G401.6 (cell line): ENCODE measurements around the gene DBNL.

Experiments used
- FAIRE-seq: peaks from 2 replicates; lab custom pipeline; 2012; peaks lifted over from hg19 to GRCh38; lab: Jason Lieb, UNC

The DBNL gene

DNA sequence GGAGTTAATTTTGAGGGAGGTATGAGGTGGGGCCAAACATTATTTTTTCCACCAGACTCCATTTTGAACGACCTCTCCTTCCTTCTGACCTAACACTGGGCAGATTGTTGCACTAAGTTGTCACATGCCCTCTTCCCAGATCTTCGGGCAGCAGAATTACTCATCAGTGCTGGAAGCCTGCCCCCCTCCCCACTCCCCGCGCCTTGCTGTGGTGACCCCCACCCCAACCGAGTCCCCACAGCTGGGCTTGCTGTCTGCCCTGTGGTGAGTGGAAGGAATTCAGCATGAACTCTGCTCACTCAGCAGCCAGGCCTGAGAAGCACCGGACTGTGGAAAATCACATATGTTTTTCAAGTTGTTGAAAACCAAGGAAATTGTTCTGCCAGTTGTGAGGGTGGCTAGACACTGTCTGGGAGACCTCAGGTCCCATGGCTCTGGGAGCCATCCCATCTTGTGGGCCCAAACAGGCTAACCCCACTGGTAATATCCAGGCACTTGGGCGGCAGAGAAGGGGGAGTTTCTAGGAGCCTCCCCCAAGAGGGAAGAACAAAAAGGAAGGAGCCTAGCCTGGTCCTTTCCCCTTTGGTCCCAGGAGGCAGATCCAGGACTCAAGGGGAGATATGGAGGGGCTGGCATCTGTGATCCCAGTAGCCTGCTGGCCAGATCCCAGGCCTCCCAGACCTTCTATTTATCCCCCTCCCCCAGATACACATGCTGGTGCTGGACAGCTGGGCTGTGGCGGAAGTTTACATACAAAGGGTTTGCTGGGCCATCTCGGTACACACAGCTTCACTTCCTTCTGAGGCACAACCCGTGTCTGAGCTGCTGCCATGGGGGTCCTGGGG is 56.2 kb downstream of the DBNL start:
- no peak for FAIRE-seq

DNA sequence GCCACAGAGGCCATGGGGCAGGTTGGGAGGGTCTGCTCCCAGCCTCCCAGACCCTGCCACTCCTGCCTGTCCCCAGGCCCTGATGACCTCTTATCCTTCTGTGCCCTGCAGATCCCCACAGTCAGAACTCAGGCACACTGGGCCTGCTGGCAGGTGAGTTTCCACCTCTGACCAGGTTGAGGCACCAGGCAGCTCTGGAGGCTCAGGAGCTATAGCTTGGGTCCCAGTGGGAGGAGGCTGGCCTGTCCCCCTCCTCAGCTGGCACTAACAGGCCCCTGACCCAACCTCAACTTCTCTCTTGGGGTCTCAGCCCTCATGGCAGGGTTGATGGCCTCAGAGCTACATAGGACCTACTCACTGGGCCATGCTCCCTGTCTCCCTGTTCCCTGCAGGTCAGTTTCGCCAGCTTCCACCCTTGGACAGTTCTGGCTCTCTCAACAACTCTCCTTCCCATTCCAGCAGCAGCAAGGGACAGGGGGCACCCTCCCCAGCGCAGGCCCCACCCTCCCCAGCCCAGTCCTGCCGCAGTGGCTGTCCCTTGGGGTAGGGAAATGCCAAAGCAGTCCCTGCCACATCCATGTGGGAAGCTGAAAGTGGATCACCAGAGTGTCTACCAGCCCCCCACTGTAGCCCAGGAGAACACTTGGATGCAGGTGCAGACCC is 56.9 kb downstream of the DBNL start:
- FAIRE-seq = no peak

DNA sequence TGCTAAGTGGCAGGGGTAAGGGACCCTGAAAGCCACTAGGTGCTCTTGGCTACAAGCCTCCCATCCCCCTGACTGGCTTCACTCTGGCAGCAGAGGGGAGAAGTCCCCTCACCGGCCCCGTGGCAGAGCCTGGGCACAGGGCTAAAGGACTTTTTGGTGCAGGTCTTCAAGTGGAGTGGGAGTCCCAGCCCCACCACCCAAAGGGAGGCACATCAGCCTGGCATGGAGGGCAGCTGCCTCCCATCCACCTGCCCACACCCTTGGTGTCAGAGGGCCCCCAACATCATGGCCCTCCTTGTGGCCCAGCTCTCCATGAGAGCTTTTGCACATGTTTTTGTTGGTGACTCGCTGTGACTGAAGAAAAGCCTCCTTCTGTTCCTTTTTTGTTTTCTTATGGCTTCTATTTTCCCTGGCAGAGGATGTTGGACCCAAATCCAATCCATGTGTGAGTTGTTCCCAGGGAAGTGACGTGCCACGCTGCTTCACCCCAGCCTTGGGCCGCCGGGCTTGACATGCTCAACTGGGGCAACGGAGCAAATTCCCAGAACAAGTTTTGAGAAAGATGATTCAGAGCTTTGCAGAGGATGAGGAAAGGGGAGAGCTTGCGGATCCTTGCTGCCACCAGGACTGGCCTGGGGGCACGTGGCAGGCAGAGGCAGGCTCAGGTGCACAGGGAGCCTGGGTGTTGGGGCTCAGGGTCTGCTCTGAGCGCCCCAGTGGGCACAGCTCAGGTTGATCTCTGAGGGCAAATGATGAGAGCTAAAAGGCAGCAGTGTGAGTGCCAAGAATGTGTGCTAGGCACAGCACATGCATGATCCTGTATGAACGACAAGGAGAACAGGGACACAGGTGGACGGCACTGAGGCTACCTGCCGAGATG is 57.7 kb downstream of the DBNL start:
- no peak for FAIRE-seq

DNA sequence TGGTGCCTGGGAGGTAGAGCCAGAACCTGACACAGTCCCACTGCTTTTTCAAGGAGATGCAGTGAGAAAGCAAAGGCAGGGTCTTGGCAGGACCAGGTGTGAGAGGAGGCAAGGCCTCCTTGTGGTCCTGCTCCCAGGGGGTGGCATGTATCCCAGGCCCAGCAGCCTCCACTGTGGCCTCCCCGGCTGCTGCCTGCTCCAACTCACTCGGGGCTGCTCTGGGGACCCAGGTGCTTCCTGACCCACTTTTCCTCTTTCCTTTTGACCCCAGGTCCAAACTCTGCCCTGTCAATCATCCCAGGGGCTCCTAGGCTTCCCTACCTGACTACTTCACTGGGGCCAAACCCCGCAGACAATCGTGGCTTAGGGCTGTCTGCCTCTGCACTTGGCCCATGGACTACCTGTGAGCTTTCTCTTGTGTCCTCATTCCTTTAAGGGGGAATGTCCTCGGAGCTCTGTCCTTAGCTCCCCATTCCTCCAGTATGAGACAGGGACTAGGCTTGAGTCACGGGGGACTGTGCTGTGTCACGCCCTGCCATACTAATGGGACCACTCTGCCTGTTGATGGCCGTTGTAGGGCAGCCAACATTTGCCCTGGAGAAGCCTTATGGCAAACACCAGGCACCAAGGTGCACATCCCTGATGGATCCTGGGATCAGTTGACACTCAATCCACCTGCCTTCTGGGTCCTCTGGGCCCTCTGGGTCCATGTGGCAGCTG is 58.5 kb downstream of the DBNL start:
- FAIRE-seq = no peak

- FAIRE-seq = no peak
Observed at GRCh38 chr7:44103566-44103922, 59.0 kb downstream of the DBNL start.

GRCh38 chr7:44103923-44104859 is 59.7 kb downstream of the DBNL start, which contains the start of gene AEBP1:
TSS of gene AEBP1 (plus strand) at chr7:44104345. CDS start at chr7:44104666, 321 bp downstream.
- FAIRE-seq = no peak

DNA sequence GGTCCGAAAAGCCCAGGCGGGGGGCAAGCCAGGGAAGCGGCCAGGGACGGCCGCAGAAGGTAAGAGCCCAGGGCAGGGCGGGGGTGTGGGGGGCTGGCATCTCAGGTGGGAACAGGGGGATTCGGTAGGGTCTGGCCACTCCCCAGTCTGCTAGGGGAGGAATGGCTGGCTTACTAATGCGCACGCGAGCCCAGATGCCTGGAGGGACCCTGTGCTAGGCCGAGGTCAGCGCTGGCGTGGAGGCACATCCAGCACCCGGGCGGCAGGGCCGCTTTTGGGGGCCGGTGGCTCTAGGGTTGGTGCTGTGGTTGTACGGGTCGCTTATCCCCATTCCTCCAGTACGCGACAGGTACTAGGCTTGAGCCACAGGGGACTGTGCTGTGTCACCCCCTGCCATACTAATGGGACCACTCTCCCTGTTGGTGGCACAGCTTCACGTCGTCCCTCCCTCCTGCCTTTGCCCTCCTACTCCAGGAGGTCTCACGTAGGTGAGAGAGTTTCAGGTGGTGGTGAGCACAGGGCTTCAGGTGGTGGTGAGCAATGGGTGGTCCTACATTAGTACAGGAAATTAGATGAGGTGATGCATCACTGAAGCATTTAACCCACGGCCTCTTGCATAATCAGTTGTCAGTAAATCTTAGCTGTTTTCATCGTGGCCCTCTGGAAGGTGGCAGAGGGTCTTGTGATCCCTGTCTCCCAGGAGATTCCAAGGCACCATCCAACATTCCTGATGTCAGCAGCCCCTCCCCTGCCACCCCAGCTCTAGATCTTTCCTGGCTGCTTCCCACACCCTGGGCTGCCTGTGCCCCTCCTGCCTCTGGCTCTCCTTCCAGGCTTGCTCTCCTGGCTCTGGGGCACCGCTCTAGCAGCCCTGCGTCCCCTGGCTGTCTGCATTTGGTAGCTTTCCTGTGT is 60.6 kb downstream of the DBNL start:
- FAIRE-seq = no peak

DNA sequence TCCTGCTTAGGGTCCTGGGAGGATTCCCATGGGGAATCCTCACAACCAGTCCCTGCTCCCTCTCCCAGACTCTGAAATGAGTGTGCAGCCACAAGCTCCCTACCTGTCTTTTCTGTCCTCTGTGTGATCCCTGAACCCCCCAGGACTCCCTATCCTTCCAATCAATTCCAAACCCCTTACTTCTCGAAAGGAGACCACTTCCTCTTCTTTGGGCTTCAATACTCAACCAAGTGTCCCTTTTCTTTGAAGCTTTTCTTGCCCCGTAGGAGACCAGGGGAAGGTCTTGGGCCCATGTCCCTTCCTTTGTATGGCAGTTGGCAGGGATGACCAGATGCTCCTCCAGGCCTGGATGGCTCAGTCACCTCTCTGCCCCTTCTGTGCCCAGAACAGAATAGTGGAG is 61.3 kb downstream of the DBNL start:
- no peak for FAIRE-seq

DNA sequence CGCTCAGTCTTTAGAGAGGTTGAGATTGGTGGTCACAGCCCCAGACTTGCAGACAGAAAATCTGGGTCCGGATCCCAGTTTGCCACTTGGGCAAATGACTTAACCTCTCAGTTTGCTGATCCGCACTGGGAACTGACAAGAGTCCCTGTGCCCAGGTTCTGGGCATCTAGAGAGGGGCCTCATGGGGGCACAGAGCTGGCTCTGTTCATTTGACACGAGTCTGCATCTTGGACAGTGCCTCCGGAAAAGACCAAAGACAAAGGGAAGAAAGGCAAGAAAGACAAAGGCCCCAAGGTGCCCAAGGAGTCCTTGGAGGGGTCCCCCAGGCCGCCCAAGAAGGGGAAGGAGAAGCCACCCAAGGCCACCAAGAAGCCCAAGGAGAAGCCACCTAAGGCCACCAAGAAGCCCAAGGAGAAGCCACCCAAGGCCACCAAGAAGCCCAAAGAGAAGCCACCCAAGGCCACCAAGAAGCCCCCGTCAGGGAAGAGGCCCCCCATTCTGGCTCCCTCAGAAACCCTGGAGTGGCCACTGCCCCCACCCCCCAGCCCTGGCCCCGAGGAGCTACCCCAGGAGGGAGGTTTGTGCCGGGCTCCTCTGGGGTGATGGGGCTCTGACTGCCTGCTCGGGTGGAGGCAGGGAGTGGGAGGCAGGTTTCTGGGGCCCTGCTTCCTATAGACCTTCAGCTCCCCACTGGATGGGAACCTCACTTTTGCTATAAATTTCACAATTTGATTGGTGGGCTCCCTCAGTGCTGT is 62.0 kb downstream of the DBNL start:
- no peak for FAIRE-seq

GRCh38 chr7:44107116-44107960 is 62.8 kb downstream of the DBNL start:
- no peak for FAIRE-seq

GRCh38 chr7:44107961-44108767 is 63.7 kb downstream of the DBNL start:
- no peak for FAIRE-seq

DNA sequence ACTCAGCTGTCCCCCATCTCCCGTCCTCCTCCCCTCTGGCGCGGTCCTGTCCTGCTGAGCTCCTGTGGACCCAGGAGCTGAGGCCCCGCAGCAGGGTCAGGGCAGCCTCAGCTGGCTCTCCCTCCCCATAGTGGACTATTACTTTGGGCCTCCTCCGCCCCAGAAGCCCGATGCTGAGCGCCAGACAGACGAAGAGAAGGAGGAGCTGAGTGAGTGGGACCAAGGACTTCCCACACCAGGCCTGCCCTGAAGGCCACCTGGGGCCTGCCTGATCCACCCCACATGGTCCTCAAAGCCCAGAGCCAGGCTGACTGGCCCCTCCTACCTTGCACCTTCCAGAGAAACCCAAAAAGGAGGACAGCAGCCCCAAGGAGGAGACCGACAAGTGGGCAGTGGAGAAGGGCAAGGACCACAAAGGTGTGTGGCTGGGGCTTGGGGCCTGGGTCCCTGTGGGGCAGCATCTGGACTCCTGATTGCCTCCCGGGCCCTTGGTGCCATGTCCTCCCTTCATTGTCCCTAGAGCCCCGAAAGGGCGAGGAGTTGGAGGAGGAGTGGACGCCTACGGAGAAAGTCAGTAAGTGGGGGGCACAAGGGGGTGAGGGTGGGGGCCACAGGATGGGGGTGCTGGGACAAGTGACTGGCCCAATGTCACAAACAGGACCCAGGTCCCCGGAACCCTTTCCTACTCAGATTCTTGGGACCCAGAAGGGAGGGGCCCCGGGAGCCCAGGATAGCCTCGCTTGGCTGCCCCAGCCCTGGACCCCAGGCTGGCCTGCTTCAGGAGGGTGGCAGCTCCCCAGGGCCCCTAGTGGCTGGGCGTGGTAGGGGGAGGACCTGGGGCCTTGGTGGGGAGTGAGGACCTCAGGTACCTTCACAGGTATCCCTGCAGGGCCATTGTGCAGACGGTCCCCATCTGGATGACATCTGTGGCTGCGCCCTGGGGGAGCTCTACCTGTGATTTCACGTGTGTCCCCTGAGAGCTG is 64.6 kb downstream of the DBNL start:
- FAIRE-seq = no peak

- no peak for FAIRE-seq
Observed at GRCh38 chr7:44109991-44110390, 65.5 kb downstream of the DBNL start.

- FAIRE-seq = no peak
Observed at GRCh38 chr7:44110719-44111635, 66.5 kb downstream of the DBNL start.
